ENCODE data around the gene RBM39. TPM values are rescaled to one million over a fixed set of nuclear protein-coding genes. Genes with fewer than 3 reads are reported as not detected.

The RBM39 gene
- total and polyA plus RNA-seq, 2 of the 13 experiments (the other 11 are each of a cell fraction or from before 2014, with no cell fraction given) = 788 to 920 TPM

- TF ChIP-seq, protein P1, sequence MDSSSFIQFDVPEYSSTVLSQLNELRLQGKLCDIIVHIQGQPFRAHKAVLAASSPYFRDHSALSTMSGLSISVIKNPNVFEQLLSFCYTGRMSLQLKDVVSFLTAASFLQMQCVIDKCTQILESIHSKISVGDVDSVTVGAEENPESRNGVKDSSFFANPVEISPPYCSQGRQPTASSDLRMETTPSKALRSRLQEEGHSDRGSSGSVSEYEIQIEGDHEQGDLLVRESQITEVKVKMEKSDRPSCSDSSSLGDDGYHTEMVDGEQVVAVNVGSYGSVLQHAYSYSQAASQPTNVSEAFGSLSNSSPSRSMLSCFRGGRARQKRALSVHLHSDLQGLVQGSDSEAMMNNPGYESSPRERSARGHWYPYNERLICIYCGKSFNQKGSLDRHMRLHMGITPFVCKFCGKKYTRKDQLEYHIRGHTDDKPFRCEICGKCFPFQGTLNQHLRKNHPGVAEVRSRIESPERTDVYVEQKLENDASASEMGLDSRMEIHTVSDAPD (CRISPR knock-in tag; IDR thresholded peaks at IDR 0.05) = no peak
- 0 out of 2 replicates have a peak, but pooled peaks have one; percentile 5 for TF ChIP-seq ZSCAN20 (CRISPR knock-in tag; IDR thresholded peaks at IDR 0.05; ENCODE audit: borderline replicate concordance)
- TF ChIP-seq TAF15 (IDR thresholded peaks at IDR 0.05; ENCODE audit: low read depth, low read length, poor library complexity, severe bottlenecking) = no peak
- TF ChIP-seq TSC22D2 (CRISPR knock-in tag; IDR thresholded peaks at IDR 0.05; ENCODE audit: borderline replicate concordance) = no peak
- no peak for TF ChIP-seq NFRKB (IDR thresholded peaks at IDR 0.05)
- no peak for TF ChIP-seq ZNF280B (CRISPR knock-in tag; IDR thresholded peaks at IDR 0.05; ENCODE audit: borderline replicate concordance)
- TF ChIP-seq ZNF792 (CRISPR knock-in tag; IDR thresholded peaks at IDR 0.05) = no peak
- TF ChIP-seq REST (IDR thresholded peaks at IDR 0.05; ENCODE audit: borderline replicate concordance in 1 of 2, low read depth in 1 of 2, low read length in 2 of 2) = no peak
- 0 out of 2 replicates have a peak, but pooled peaks have one; percentile 25 for TF ChIP-seq ATF1 (CRISPR knock-in tag; IDR thresholded peaks at IDR 0.05)
- TF ChIP-seq, protein P2, sequence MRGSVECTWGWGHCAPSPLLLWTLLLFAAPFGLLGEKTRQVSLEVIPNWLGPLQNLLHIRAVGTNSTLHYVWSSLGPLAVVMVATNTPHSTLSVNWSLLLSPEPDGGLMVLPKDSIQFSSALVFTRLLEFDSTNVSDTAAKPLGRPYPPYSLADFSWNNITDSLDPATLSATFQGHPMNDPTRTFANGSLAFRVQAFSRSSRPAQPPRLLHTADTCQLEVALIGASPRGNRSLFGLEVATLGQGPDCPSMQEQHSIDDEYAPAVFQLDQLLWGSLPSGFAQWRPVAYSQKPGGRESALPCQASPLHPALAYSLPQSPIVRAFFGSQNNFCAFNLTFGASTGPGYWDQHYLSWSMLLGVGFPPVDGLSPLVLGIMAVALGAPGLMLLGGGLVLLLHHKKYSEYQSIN (CRISPR knock-in tag; IDR thresholded peaks at IDR 0.05; ENCODE audit: borderline replicate concordance) = no peak
- no peak; the same call in 1 of the 2 replicates for TF ChIP-seq TGIF2 (CRISPR knock-in tag; IDR thresholded peaks at IDR 0.05)
- 0 out of 3 replicates have a peak, but pooled peaks have one; percentile 5 for TF ChIP-seq MXI1 (IDR thresholded peaks at IDR 0.05; ENCODE audit: borderline replicate concordance, low read depth, low read length)
- no peak for TF ChIP-seq ZBTB42 (CRISPR knock-in tag; IDR thresholded peaks at IDR 0.05)
- no peak for TF ChIP-seq MYC (CRISPR knock-in tag; IDR thresholded peaks at IDR 0.05; ENCODE audit: borderline replicate concordance)
- TF ChIP-seq POLR2AphosphoS2 (IDR thresholded peaks at IDR 0.05; ENCODE audit: low read depth, low read length) = peak; percentile 41; the same call in 1 of the 2 replicates
- no peak for TF ChIP-seq ZNF101 (CRISPR knock-in tag; IDR thresholded peaks at IDR 0.05; ENCODE audit: borderline replicate concordance, low read depth)
- 0 out of 2 replicates have a peak, but pooled peaks have one; percentile 7 for TF ChIP-seq EHMT2 (IDR thresholded peaks at IDR 0.05; ENCODE audit: borderline replicate concordance, low read depth, low read length)
- 0 out of 2 replicates have a peak, but pooled peaks have one; percentile 50 for TF ChIP-seq ZFP36L1 (CRISPR knock-in tag; IDR thresholded peaks at IDR 0.05)
- no peak for TF ChIP-seq ZMYM3 (CRISPR knock-in tag; IDR thresholded peaks at IDR 0.05)
Observed at GRCh38 chr20:35738410-35739179, 3.5 kb downstream of the RBM39 start (continued).
